IMR-90 (cell line): ENCODE data around the gene MYD88. TPM values are rescaled to one million over a fixed set of nuclear protein-coding genes. Genes with fewer than 3 reads are reported as not detected.
A peak's percentile ranks its signal among the peaks of the same experiment; 100 is the strongest.

Experiments used
- ATAC-seq: fragments of 200-7000 bp; cut with Tn5 transposase; 2 replicates; pipeline ENCODE4 v1.9.1; 2020; ENCODE audit warnings: low read depth, mild to moderate bottlenecking, moderate library complexity
- BruUV-seq: library from RNA; stranded (reverse); fragments of 400-500 nt; replicated peaks from 2 replicates; lab custom pipeline; 2021; lab: Mats Ljungman, UMichigan
- CTCF ChIA-PET: fragments of 300-600 bp; formaldehyde crosslinking; extraction: SDS; loops from one replicate; lab custom pipeline; 2021; ENCODE audit warnings: antibody characterized with exemption; lab: Yijun Ruan, JAX
- POLR2A ChIA-PET: fragments of 300-600 bp; sonication (Branson Sonifier 250); formaldehyde crosslinking; loops from one replicate; lab custom pipeline; 2022; ENCODE audit warnings: antibody characterized with exemption; ENCODE audit not compliant: unreplicated experiment; lab: Charles Lee
- DNase-seq: peaks from one replicate; pipeline ENCODE4 v3.0.0; 2013
- H2AFZ ChIP-seq: replicated peaks from 2 replicates; pipeline ENCODE3; 2013; ENCODE audit warnings: low read length, mild to moderate bottlenecking; ENCODE audit not compliant: poor library complexity
- H2AK5ac ChIP-seq: 2 replicates; pipeline ENCODE4 v1.6.1; 2013; ENCODE audit warnings: low read depth, low read length, inconsistent platforms
- H2AK9ac ChIP-seq: replicated peaks from 2 replicates; pipeline ENCODE3; 2013; ENCODE audit warnings: mild to moderate bottlenecking, low read depth, low read length, moderate library complexity; ENCODE audit not compliant: poor library complexity
- H2BK120ac ChIP-seq: 2 replicates; pipeline ENCODE4 v1.6.1; 2013; ENCODE audit warnings: low read depth, low read length, inconsistent platforms
- H2BK15ac ChIP-seq: 3 replicates; pipeline ENCODE4 v1.6.1; 2013; ENCODE audit warnings: low read depth, low read length, inconsistent platforms
- H2BK20ac ChIP-seq: 2 replicates; pipeline ENCODE4 v1.6.1; 2013; ENCODE audit warnings: low read depth, mild to moderate bottlenecking, inconsistent platforms, low read length, moderate library complexity
- H2BK5ac ChIP-seq: 2 replicates; pipeline ENCODE4 v1.6.1; 2013; ENCODE audit warnings: mild to moderate bottlenecking, low read depth, low read length, inconsistent platforms; ENCODE audit not compliant: poor library complexity, severe bottlenecking
- H3K14ac ChIP-seq: replicated peaks from 2 replicates; pipeline ENCODE4 v1.6.1; 2013; ENCODE audit warnings: low read depth, low read length, inconsistent platforms
- H3K18ac ChIP-seq: 2 replicates; pipeline ENCODE4 v1.6.1; 2013; ENCODE audit warnings: low read depth, low read length, control low read depth
- H3K23ac ChIP-seq: 2 replicates; pipeline ENCODE4 v1.6.1; 2013; ENCODE audit warnings: low read depth, low read length, inconsistent platforms
- H3K27ac ChIP-seq: 2 replicates; pipeline ENCODE4 v1.5.1; 2013; ENCODE audit warnings: mild to moderate bottlenecking, control low read depth, low read length; ENCODE audit not compliant: insufficient read depth
- H3K27me3 ChIP-seq: 2 replicates; pipeline ENCODE4 v1.6.1; 2013; ENCODE audit warnings: low read length; ENCODE audit not compliant: control insufficient read depth, insufficient read depth
- H3K36me3 ChIP-seq: 2 replicates; pipeline ENCODE4 v1.6.1; 2013; ENCODE audit warnings: low read length, mixed read lengths; ENCODE audit not compliant: control insufficient read depth, insufficient read depth
- H3K4ac ChIP-seq: 2 replicates; pipeline ENCODE4 v1.6.1; 2013; ENCODE audit warnings: low read depth, low read length, inconsistent platforms
- H3K4me1 ChIP-seq: 2 replicates; pipeline ENCODE4 v1.6.1; 2013; ENCODE audit warnings: low read length, mixed read lengths; ENCODE audit not compliant: control insufficient read depth, insufficient read depth
- H3K4me2 ChIP-seq: 2 replicates; pipeline ENCODE4 v1.6.1; 2013; ENCODE audit warnings: low read depth, mild to moderate bottlenecking, control low read depth, low read length, moderate library complexity
- H3K4me3 ChIP-seq: 2 replicates; pipeline ENCODE4 v1.5.1; 2013; ENCODE audit warnings: low read depth, mild to moderate bottlenecking, control low read depth, low read length, moderate library complexity; ENCODE audit not compliant: insufficient read depth
- H3K56ac ChIP-seq: 2 replicates; pipeline ENCODE4 v1.6.1; 2013; ENCODE audit warnings: low read length, inconsistent platforms; ENCODE audit not compliant: insufficient read depth; ENCODE audit errors: extremely low read depth
- H3K79me1 ChIP-seq, 2 experiments: 2 replicates each; pipeline ENCODE4 v1.6.1; 2013; ENCODE audit warnings: low read length in 2 of 2, inconsistent platforms in 1 of 2, low read depth in 1 of 2
- H3K9ac ChIP-seq: 2 replicates; pipeline ENCODE4 v1.6.1; 2013; ENCODE audit warnings: low read depth, low read length, control low read depth
- H3K9me1 ChIP-seq: 2 replicates; pipeline ENCODE4 v1.6.1; 2013; ENCODE audit warnings: low read length, inconsistent platforms; ENCODE audit not compliant: insufficient read depth
- H3K9me3 ChIP-seq: 2 replicates; pipeline ENCODE4 v1.6.1; 2013; ENCODE audit warnings: low read length; ENCODE audit not compliant: control insufficient read depth, insufficient read depth
- H4K20me1 ChIP-seq: 2 replicates; pipeline ENCODE4 v1.6.1; 2013; ENCODE audit warnings: low read length, inconsistent platforms; ENCODE audit not compliant: insufficient read depth
- H4K5ac ChIP-seq: 2 replicates; pipeline ENCODE4 v1.6.1; 2013; ENCODE audit warnings: mild to moderate bottlenecking, low read depth, low read length, control low read depth
- H4K8ac ChIP-seq, 2 experiments: 2 replicates each; pipeline ENCODE4 v1.6.1; 2013; ENCODE audit warnings: low read depth in 2 of 2, low read length in 2 of 2, control low read depth in 1 of 2, inconsistent platforms in 1 of 2
- H4K91ac ChIP-seq: 2 replicates; pipeline ENCODE4 v1.6.1; 2013; ENCODE audit warnings: low read depth, low read length, inconsistent platforms; ENCODE audit not compliant: insufficient read depth
- BHLHE40 ChIP-seq: fragments of 150-350 bp; IDR thresholded peaks from 2 replicates; pipeline ENCODE4 v1.6.1; 2016; ENCODE audit warnings: mild to moderate bottlenecking, low read depth, low read length
- CEBPB ChIP-seq: IDR thresholded peaks from 2 replicates; pipeline ENCODE4 v1.6.1; 2012; ENCODE audit warnings: low read depth, low read length, improper control_type of control experiment
- CTCF ChIP-seq: conservative IDR thresholded peaks from 2 replicates; pipeline ENCODE4 v1.5.1; 2012; ENCODE audit warnings: mild to moderate bottlenecking, low read depth, low read length, improper control_type of control experiment
- FOS ChIP-seq: fragments of 150-350 bp; IDR thresholded peaks from 2 replicates; pipeline ENCODE4 v1.6.1; 2016; ENCODE audit warnings: low read depth, low read length
- MAFK ChIP-seq: IDR thresholded peaks from 2 replicates; pipeline ENCODE4 v1.6.1; 2012; ENCODE audit warnings: low read depth, low read length, improper control_type of control experiment
- NFE2L2 ChIP-seq: fragments of 150-350 bp; IDR thresholded peaks from 2 replicates; pipeline ENCODE4 v1.6.1; 2016; ENCODE audit warnings: low read depth, mild to moderate bottlenecking, low read length
- WGBS, 2 experiments: methylation state at CpG; one replicate each; pipeline versions ENCODE4 v1.1.5 to v1.1.7; 2013; ENCODE audit warnings: missing lambda C conversion rate in 2 of 2; ENCODE audit not compliant: insufficient read length in 1 of 2; ENCODE audit errors: extremely low coverage in 2 of 2; 5-methylcytosine and 5-hydroxymethylcytosine counted together
- dilution Hi-C: fragments of 300-500 bp; cut with HindIII; formaldehyde crosslinking; loops from one replicate; pipeline ENCODE4 v1.14.3; 2018; ENCODE audit warnings: low sequenced_read_pairs; ENCODE audit not compliant: unreplicated experiment
- in situ Hi-C: fragments of 300-500 bp; cut with MboI; formaldehyde crosslinking; loops from 3 replicates; pipeline ENCODE4 v1.14.3; 2019; ENCODE audit warnings: low sequenced_read_pairs, inconsistent platforms, mixed read lengths
- intact Hi-C: fragments of 100-400 bp; cut with micrococcal nuclease; formaldehyde crosslinking; loops from 2 replicates; pipeline ENCODE4 v1.10.0; 2022
- polyA plus RNA-seq, 3 experiments: library from polyadenylated mRNA; depleted of rRNA; stranded (reverse); fragments of >200 nt; gene quantifications; 2 replicates each; pipeline ENCODE4 v1.2.3, GENCODE V29; 2012; ENCODE audit warnings: low replicate concordance in 1 of 3
- total RNA-seq: library from RNA; depleted of rRNA; stranded (reverse); fragments of >200 nt; gene quantifications from 2 replicates; pipeline ENCODE4 v1.2.3, GENCODE V29; 2012

MYD88 gene
- total and polyA plus RNA-seq, 2 of the 4 experiments (the other 2 are of a cell fraction), result 9.3 to 39.8 TPM

DNA sequence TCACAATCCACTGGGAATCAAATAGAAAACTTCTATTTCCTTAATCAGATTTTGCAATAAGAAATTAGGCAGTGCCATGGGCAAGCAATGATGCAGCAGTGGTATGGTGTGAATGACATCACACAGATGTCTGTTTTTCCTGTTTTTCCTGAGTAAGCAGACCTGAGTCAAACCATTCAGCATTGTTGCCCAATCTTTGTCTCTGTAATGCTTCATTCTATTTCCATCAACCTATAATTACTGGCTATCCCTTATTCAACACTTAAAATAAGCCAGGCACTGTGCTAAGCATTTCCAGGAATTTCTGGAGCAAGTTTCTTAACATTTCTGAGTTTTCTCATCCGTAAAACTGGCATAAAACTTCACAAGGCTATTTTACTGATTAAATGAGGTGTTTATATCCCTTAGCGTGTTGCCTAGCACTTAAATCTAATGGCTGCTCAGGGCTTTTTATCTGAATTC lies 15.6 kb downstream of the MYD88 start:
- dilution Hi-C loops, result no loop called here

More for the DNA sequence above, 15.6 kb downstream of the MYD88 start:
- Histone ChIP-seq H3K23ac (no peak overlapping the region), H2BK5ac (no peak overlapping the region), H3K36me3 (no peaks in the 10 kb centered on the region), H3K9me3 (no peaks in the 10 kb centered on the region), H4K8ac (no peak overlapping the region), H2BK120ac (no peak overlapping the region), H3K9ac (no peak overlapping the region), H3K4me1 (no peaks in the 10 kb centered on the region), H3K27me3 (no peaks in the 10 kb centered on the region), H3K14ac (no peak overlapping the region), H4K5ac (no peak overlapping the region), H4K20me1 (no peaks in the 10 kb centered on the region), H2BK20ac (no peak overlapping the region), H4K91ac (no peak overlapping the region), H2AK5ac (no peak overlapping the region), H2AK9ac (no peak overlapping the region), H3K18ac (no peak overlapping the region), H3K9me1 (no peaks in the 10 kb centered on the region), H3K4me2 (no peak overlapping the region), H3K79me1 (no peaks in the 10 kb centered on the region), H3K27ac (no peak overlapping the region), H3K56ac (no peak overlapping the region), H3K4me3 (no peak overlapping the region), H2BK15ac (no peak overlapping the region), H2AFZ (no peak overlapping the region), H3K4ac (no peak overlapping the region)
- ChIA-PET CTCF (interaction anchor here (1.0 to 1.5 kb wide), 3 partner anchors 11 to 192 kb away, joined by 3 to 4 read pairs (median 3); partner anchors contain the start of genes OXSR1 and XYLB), POLR2A (no interaction called here)
- DNase-seq, result peak; percentile 80
- ATAC-seq, result peak; percentile 46
- WGBS, 2 experiments, result no CpG with 5 or more reads among the region's 2 CpGs
- TF ChIP-seq NFE2L2 (peak; percentile 35; the same call in 1 of the 2 replicates), BHLHE40 (0 out of 2 replicates have a peak, but pooled peaks have one; percentile 6), FOS (peak; percentile 25; the same call in 1 of the 2 replicates), CTCF (no peak), MAFK (peak; percentile 76), CEBPB (peak; percentile 97)
- BruUV-seq, result no TSS peak
- intact Hi-C loops (no loop called here), in situ Hi-C loops (no loop called here)
